ENCODE results near the gene GSN.

Gene GSN

DNA sequence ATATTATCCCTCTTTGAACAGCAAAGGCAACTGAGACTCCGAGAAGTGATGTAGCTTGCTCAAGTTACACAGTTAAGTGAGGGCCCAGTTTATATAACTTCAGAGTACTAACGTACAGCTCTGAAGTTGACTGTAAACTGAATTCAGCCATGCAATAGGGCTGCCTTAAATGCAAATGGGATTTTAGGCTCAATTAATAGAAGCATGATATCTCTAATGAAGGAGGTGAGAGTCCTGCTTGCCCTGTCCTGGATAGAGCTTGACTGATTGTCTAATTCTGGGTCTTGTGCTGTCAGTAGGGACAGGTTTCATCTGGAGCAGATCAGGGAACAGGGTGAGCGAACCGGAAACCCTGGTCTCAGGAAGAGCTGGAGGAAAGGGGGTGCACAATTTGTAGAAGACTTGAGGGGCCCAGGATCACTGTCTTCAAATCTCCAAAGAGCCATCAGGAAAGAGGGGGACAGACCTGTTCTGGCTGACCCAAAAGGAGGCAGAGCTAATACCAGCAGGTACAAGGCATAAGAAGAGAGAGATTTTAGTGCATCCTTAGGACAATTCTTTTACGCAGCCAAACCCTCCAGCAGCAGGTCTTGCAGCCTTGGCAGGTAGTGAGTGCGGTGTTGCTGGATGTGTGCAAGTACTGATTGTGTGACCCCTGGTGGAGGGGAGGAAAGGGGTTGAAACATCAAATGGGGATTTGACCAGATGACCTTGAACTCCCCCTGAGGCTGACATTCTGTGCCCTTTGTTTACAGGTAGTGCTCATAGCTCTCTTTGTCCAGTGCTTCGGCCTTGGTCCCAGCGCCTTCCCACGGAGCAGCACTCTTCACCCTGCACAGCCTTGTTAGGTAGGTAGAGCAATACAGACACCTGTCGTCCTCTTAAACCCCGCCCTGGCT is 13.0 kb downstream of the GSN start:
- DNase-seq (ENCODE audit: extremely low read depth, low read depth), result no peak
- TF ChIP-seq, protein P1, sequence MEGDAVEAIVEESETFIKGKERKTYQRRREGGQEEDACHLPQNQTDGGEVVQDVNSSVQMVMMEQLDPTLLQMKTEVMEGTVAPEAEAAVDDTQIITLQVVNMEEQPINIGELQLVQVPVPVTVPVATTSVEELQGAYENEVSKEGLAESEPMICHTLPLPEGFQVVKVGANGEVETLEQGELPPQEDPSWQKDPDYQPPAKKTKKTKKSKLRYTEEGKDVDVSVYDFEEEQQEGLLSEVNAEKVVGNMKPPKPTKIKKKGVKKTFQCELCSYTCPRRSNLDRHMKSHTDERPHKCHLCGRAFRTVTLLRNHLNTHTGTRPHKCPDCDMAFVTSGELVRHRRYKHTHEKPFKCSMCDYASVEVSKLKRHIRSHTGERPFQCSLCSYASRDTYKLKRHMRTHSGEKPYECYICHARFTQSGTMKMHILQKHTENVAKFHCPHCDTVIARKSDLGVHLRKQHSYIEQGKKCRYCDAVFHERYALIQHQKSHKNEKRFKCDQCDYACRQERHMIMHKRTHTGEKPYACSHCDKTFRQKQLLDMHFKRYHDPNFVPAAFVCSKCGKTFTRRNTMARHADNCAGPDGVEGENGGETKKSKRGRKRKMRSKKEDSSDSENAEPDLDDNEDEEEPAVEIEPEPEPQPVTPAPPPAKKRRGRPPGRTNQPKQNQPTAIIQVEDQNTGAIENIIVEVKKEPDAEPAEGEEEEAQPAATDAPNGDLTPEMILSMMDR (IDR thresholded peaks at IDR 0.05; ENCODE audit: low read depth, low read length), result no peak

GRCh38 chr9:121281614-121282276 is 13.8 kb downstream of the GSN start:
- DNase-seq (ENCODE audit: extremely low read depth, low read depth), result no peak
- TF ChIP-seq, protein P1 (IDR thresholded peaks at IDR 0.05; ENCODE audit: low read depth, low read length), result no peak

DNA sequence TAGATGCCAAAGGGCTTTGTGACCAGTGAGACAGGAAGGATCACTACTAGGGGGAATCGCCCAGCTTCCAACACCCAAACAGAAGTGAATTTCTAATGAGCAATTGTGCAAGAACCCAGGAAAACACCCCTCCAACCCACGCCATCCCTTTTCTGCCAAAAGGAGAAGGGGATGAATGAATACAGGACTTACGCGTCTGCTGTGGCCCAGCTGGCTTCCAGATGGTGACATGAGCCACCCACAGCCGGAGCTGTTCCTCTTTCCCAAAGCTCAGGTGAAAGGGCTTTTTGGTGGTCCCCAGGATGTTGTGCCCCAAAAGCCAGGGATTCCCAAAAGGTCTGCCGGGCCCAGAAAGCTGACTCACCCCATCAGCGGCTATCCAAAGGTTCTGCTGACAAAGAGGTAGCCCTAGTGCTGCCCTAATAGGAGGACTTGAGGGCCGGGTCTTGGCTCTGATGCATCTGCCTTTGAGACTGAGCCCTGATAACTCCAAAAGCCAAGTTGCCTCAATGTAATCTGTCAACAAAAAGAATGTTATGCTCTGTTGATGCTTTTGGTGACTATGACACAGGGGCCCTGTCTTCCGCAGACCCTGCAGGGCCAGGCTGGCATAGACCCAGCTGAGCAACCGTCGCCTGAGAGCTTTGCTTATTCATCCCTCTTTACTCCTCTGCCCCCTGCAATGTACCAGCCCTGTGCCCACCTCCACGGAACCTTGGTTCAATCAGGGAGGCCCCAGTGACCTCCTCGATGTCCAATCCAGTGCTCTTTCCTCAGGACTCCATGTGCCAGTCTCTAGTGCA is 14.5 kb downstream of the GSN start:
- TF ChIP-seq, protein P1 (IDR thresholded peaks at IDR 0.05; ENCODE audit: low read depth, low read length), result no peak
- no peak for DNase-seq (ENCODE audit: extremely low read depth, low read depth)

DNA sequence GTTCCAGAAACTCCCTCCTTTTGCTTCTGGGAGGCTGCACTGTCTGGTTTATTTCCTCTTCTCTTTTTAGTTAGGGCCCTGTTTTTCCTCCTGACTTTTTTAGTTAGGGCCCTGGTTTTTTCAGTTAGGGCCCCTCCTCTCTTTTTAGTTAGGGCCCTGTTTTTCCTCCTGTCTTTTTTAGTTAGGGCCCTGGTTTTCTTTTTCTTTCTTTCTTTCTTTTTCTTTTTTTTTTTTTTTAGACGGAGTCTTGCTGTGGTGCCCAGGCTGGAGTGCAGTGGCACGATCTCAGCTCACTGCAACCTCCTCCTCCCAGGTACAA is 15.1 kb downstream of the GSN start:
- no peak for DNase-seq (ENCODE audit: extremely low read depth, low read depth)
- TF ChIP-seq, protein P1 (IDR thresholded peaks at IDR 0.05; ENCODE audit: low read depth, low read length), result no peak

DNA sequence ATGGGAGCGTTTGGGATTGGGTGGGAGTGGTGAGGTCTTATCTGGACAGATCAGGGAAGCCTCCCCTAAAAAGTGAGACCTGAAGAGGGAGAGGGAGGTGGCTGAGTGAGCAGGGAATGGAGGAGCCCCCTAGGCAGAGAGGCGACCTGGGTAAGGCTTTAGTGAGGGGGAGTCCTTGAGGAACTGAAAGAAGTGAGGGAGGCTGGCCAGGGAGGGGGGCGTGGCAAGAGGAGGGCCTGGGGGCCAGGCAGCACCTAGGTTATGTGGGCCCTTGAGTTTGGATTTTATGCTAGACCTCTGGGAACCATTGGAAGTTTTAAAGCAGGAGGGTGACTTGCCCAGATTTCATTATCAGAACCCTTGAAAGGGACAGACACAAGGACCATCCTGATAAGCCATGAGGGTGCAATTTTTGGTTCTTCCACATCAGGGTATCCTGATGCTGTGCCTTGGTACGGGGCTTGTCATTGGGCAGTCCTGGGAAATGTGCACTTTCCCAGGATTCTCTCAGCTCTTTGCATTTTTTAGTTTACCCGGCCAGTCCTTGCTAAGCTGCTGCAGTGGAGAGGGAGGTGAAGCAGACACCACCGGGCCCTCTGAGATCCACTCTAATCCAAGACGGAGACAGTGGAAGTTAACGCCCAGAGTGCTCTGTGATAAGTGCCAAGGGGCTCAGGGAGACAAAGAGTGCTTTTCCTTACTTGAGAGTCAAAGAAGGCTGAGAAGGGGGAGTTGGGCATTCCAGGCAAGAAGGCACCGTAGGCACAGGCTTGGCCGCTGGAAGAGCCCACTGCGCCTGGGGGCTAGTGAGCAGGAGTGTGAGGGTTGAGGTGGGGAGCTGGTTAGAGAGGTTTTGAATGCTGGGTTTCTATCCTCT is 16.1 kb downstream of the GSN start:
- no peak for DNase-seq (ENCODE audit: extremely low read depth, low read depth)
- TF ChIP-seq, protein P1 (IDR thresholded peaks at IDR 0.05; ENCODE audit: low read depth, low read length), result no peak

DNA sequence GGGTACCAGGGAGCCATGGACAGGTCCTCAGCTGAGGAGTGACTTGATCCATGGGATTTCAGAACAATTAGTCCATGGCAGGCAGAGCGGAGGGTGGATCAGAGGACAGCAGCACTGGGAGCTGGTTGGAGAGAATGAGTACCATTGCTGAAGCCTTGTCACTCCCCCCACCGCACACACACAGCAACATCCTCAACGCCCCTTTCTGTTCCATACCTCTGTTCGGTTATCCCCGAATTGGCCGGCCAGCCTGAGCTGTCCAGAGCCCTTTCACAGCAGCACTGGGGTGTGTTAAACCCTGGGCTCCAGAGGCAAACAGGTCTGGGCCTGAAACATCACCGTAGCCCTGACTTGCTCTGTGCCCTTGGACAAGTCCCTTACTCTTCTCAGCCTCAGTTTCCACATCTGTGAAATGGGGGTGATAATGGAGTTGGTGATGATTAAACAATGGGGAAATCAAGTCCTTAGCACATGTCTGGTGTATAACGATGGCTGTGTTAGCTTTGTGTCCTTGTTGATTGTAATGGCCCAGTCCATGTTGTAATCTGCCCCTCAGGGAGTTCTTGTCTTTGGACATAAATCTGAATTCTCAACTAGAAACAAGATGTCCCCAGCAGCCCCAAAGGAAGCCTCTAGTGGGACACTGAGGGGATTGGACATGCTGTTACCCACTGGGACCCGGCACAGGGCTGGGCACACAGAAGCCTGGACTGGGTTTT is 16.9 kb downstream of the GSN start:
- TF ChIP-seq, protein P1 (IDR thresholded peaks at IDR 0.05; ENCODE audit: low read depth, low read length), result no peak
- no peak for DNase-seq (ENCODE audit: extremely low read depth, low read depth)

Measured in AG09319 (cell line).